ENCODE results near the gene ELOVL7. TPM values are rescaled to one million over a fixed set of nuclear protein-coding genes. Genes with fewer than 3 reads are reported as not detected.
"Not testable (repeated sequence)": the region's sequence is repeated elsewhere in the genome, so short reads cannot be mapped to it uniquely, and the experiment has no call there.

ELOVL7 gene
- total RNA-seq, 1 experiment from 2014 or later: 1.2 TPM

- H3K79me2 ChIP-seq (ENCODE audit: low read length): no peaks in the 10 kb centered on the region
- H3K4me3 ChIP-seq (ENCODE audit: low read length): no peak overlapping the region
- no peak overlapping the region for H3K9ac ChIP-seq (ENCODE audit: low read length)
- ChIA-PET POLR2A (ENCODE audit: unreplicated experiment) (no interaction called here), CTCF (no interaction called here)
- H4K20me1 ChIP-seq (ENCODE audit: low read length): no peaks in the 10 kb centered on the region
- no peaks in the 10 kb centered on the region for H3K36me3 ChIP-seq (ENCODE audit: low read depth, low read length)
- TF ChIP-seq EZH2phosphoT487 (IDR thresholded peaks at IDR 0.05; ENCODE audit: borderline replicate concordance, low read length) (no peak), EZH2 (IDR thresholded peaks at IDR 0.05; ENCODE audit: low read length, unreplicated experiment) (no peak)
- H3K9me2 ChIP-seq (replicated peaks; ENCODE audit: low read length): no peaks in the 10 kb centered on the region
- H3K9me3 ChIP-seq (ENCODE audit: low read length): no peaks in the 10 kb centered on the region
- H3F3A ChIP-seq (ENCODE audit: low read length, unreplicated experiment): no peaks in the 10 kb centered on the region
- no peak overlapping the region for H3K27ac ChIP-seq (ENCODE audit: low read length)
- BruUV-seq (replicated peaks): no TSS peak
- intact Hi-C loops (cut with micrococcal nuclease): no loop called here
- no peaks in the 10 kb centered on the region for H3K27me3 ChIP-seq (ENCODE audit: low read length)
- no peak overlapping the region for H2AFZ ChIP-seq (ENCODE audit: low read length)
- DNase-seq (no peak), ATAC-seq (no peak)
- H3K4me2 ChIP-seq (ENCODE audit: low read length): no peak overlapping the region
- no peaks in the 10 kb centered on the region for H3K4me1 ChIP-seq (ENCODE audit: insufficient read depth, low read length)
Measured at GRCh38 chr5:60872892-60873291, 28.8 kb upstream of the ELOVL7 start.

GRCh38 chr5:60870857-60871256 lies 26.8 kb upstream of the ELOVL7 start:
- no peak for ATAC-seq
- POLR2A ChIA-PET (ENCODE audit: unreplicated experiment): no interaction called here
- CTCF ChIA-PET: no interaction called here

GRCh38 chr5:60860572-60860971 lies 16.5 kb upstream of the ELOVL7 start:
- H2AFZ ChIP-seq (ENCODE audit: low read length); H3K27me3 ChIP-seq (ENCODE audit: low read length); H3K27ac ChIP-seq (ENCODE audit: low read length); H3K4me1 ChIP-seq (ENCODE audit: insufficient read depth, low read length); H3K9me2 ChIP-seq (replicated peaks; ENCODE audit: low read length); H3K4me2 ChIP-seq (ENCODE audit: low read length); POLR2A ChIA-PET (ENCODE audit: unreplicated experiment); H3K9ac ChIP-seq (ENCODE audit: low read length); CTCF ChIA-PET; H3K36me3 ChIP-seq (ENCODE audit: low read depth, low read length); H4K20me1 ChIP-seq (ENCODE audit: low read length); H3K9me3 ChIP-seq (ENCODE audit: low read length); H3K79me2 ChIP-seq (ENCODE audit: low read length); DNase-seq; H3K4me3 ChIP-seq (ENCODE audit: low read length); BruUV-seq (replicated peaks); H3F3A ChIP-seq (ENCODE audit: low read length, unreplicated experiment); ATAC-seq; intact Hi-C loops (cut with micrococcal nuclease): not testable (repeated sequence)

More at GRCh38 chr5:60870857-60871256, 26.8 kb upstream of the ELOVL7 start:
- Histone ChIP-seq H2AFZ (ENCODE audit: low read length) (no peak overlapping the region), H3K79me2 (ENCODE audit: low read length) (no peaks in the 10 kb centered on the region), H4K20me1 (ENCODE audit: low read length) (no peaks in the 10 kb centered on the region), H3K9me2 (replicated peaks; ENCODE audit: low read length) (no peaks in the 10 kb centered on the region), H3K4me2 (ENCODE audit: low read length) (no peak overlapping the region), H3K36me3 (ENCODE audit: low read depth, low read length) (no peaks in the 10 kb centered on the region), H3K27ac (ENCODE audit: low read length) (no peak overlapping the region), H3K4me3 (ENCODE audit: low read length) (no peak overlapping the region), H3F3A (ENCODE audit: low read length, unreplicated experiment) (no peaks in the 10 kb centered on the region), H3K9ac (ENCODE audit: low read length) (no peak overlapping the region), H3K27me3 (ENCODE audit: low read length) (no peaks in the 10 kb centered on the region), H3K9me3 (ENCODE audit: low read length) (no peaks in the 10 kb centered on the region), H3K4me1 (ENCODE audit: insufficient read depth, low read length) (no peaks in the 10 kb centered on the region)
- intact Hi-C loops (cut with micrococcal nuclease): no loop called here
- DNase-seq: no peak
- no peak for TF ChIP-seq EZH2phosphoT487 (IDR thresholded peaks at IDR 0.05; ENCODE audit: borderline replicate concordance, low read length)
- TF ChIP-seq EZH2 (IDR thresholded peaks at IDR 0.05; ENCODE audit: low read length, unreplicated experiment): no peak
- no peak for TF ChIP-seq CTCF (conservative IDR thresholded peaks at IDR 0.05; ENCODE audit: low read depth, low read length)
- no TSS peak for BruUV-seq (replicated peaks)

- Histone ChIP-seq H3F3A (ENCODE audit: low read length, unreplicated experiment) (no peaks in the 10 kb centered on the region), H3K27me3 (ENCODE audit: low read length) (no peaks in the 10 kb centered on the region), H3K79me2 (ENCODE audit: low read length) (no peaks in the 10 kb centered on the region), H3K4me3 (ENCODE audit: low read length) (no peak overlapping the region), H3K4me1 (ENCODE audit: insufficient read depth, low read length) (no peaks in the 10 kb centered on the region), H3K36me3 (ENCODE audit: low read depth, low read length) (no peaks in the 10 kb centered on the region), H2AFZ (ENCODE audit: low read length) (no peak overlapping the region), H3K27ac (ENCODE audit: low read length) (no peak overlapping the region), H3K9me2 (replicated peaks; ENCODE audit: low read length) (no peaks in the 10 kb centered on the region), H3K9ac (ENCODE audit: low read length) (no peak overlapping the region), H3K4me2 (ENCODE audit: low read length) (no peak overlapping the region), H4K20me1 (ENCODE audit: low read length) (no peaks in the 10 kb centered on the region), H3K9me3 (ENCODE audit: low read length) (no peaks in the 10 kb centered on the region)
- ChIA-PET CTCF (no interaction called here), POLR2A (ENCODE audit: unreplicated experiment) (no interaction called here)
- ATAC-seq: no peak
- intact Hi-C loops (cut with micrococcal nuclease): no loop called here
- no peak for TF ChIP-seq EZH2phosphoT487 (IDR thresholded peaks at IDR 0.05; ENCODE audit: borderline replicate concordance, low read length)
- no peak for TF ChIP-seq EZH2 (IDR thresholded peaks at IDR 0.05; ENCODE audit: low read length, unreplicated experiment)
- TF ChIP-seq CTCF (conservative IDR thresholded peaks at IDR 0.05; ENCODE audit: low read depth, low read length): no peak
- no TSS peak for BruUV-seq (replicated peaks)
- DNase-seq: no peak
Measured at GRCh38 chr5:60856066-60856465, 12.0 kb upstream of the ELOVL7 start.

Measured in PC-3 (cell line).